Suprapubic skin (tissue), 4 donors: Measurements from ENCODE around the gene MAGI1. TPM values are rescaled to one million over a fixed set of nuclear protein-coding genes. Genes with fewer than 3 reads are reported as not detected.
A peak's percentile ranks its signal among the peaks of the same experiment; 100 is the strongest.

Experiments used
- DNase-seq, 2 donors: peaks; one replicate each; pipeline ENCODE4 v3.0.0-alpha.2; 2019; ENCODE audit warnings: low spot score in 2 of 2
- H3K27ac ChIP-seq: fragments of 200-600 bp; sonication (generic); one replicate; pipeline ENCODE4 v1.5.1; 2019
- H3K27me3 ChIP-seq: fragments of 200-600 bp; sonication (generic); one replicate; pipeline ENCODE4 v1.5.1; 2019
- H3K36me3 ChIP-seq: fragments of 200-600 bp; sonication (generic); one replicate; pipeline ENCODE4 v1.5.1; 2019
- H3K4me1 ChIP-seq: fragments of 200-600 bp; sonication (generic); one replicate; pipeline ENCODE4 v1.5.1; 2019
- H3K4me3 ChIP-seq: fragments of 200-600 bp; sonication (generic); one replicate; pipeline ENCODE4 v1.5.1; 2019; ENCODE audit warnings: mild to moderate bottlenecking
- H3K9me3 ChIP-seq: fragments of 200-600 bp; sonication (generic); one replicate; pipeline ENCODE4 v1.5.1; 2019
- CTCF ChIP-seq, 2 donors: fragments of 200-600 bp in 1 of 2; fragments of 450-650 bp in 1 of 2; sonication (generic) in 1 of 2; IDR thresholded peaks; one replicate each; pipeline ENCODE4 v1.5.1; 2016 to 2019; ENCODE audit warnings: antibody characterized with exemption in 2 of 2, mild to moderate bottlenecking in 1 of 2, moderate library complexity in 1 of 2
- EP300 ChIP-seq: sonication (generic); formaldehyde crosslinking; IDR thresholded peaks from one replicate; pipeline ENCODE4 v1.6.1; 2017; ENCODE audit warnings: antibody characterized with exemption
- POLR2A ChIP-seq, 2 donors: fragments of 450-650 bp; IDR thresholded peaks; one replicate each; pipeline ENCODE4 v1.6.1; 2017; ENCODE audit warnings: antibody characterized with exemption in 2 of 2, mild to moderate bottlenecking in 2 of 2, moderate library complexity in 2 of 2
- POLR2AphosphoS5 ChIP-seq, 3 donors: sonication (generic); formaldehyde crosslinking; IDR thresholded peaks; one replicate each; pipeline ENCODE4 v1.6.1; 2017; ENCODE audit warnings: antibody characterized with exemption in 3 of 3
- WGBS: methylation state at CpG from one replicate; pipeline ENCODE4 v1.1.5; 2018; 5-methylcytosine and 5-hydroxymethylcytosine counted together
- total RNA-seq, 4 donors: library from RNA; depleted of rRNA; stranded (reverse); fragments of >200 nt; gene quantifications; one replicate each; pipeline ENCODE4 v1.1.0, GENCODE V29; 2016

Gene MAGI1
- total RNA-seq, 4 donors from 2014 or later = 37.9 to 71.5 (median 48.6) TPM

GRCh38 chr3:65958216-65958615 is 80.5 kb downstream of the MAGI1 start:
- TF ChIP-seq POLR2A (IDR thresholded peaks at IDR 0.05) (no peak), EP300 (no peak), POLR2AphosphoS5 (IDR thresholded peaks at IDR 0.05) (no peak), CTCF (IDR thresholded peaks at IDR 0.05) (no peak)
- no peak for DNase-seq
- H3K36me3 ChIP-seq = no peaks in the 10 kb centered on the region
- 94% methylated on average over 2 of the region's 2 CpGs for WGBS
- no peak overlapping the region for H3K4me3 ChIP-seq
- H3K27ac ChIP-seq = no peak overlapping the region
- H3K27me3 ChIP-seq = no peaks in the 10 kb centered on the region
- peaks cover 18% of the 10 kb centered on the region for H3K4me1 ChIP-seq
- H3K9me3 ChIP-seq = no peaks in the 10 kb centered on the region

GRCh38 chr3:65955792-65956477 is 82.8 kb downstream of the MAGI1 start:
- Histone ChIP-seq H3K36me3 (no peaks in the 10 kb centered on the region), H3K4me3 (no peak overlapping the region), H3K27me3 (no peaks in the 10 kb centered on the region), H3K27ac (no peak overlapping the region), H3K9me3 (no peaks in the 10 kb centered on the region), H3K4me1 (peaks cover 24% of the 10 kb centered on the region)
- DNase-seq = no peak
- 81% methylated on average over 10 of the region's 10 CpGs for WGBS
- no peak for TF ChIP-seq POLR2A (IDR thresholded peaks at IDR 0.05)
- TF ChIP-seq EP300 = no peak
- TF ChIP-seq POLR2AphosphoS5 (IDR thresholded peaks at IDR 0.05) = no peak
- no peak for TF ChIP-seq CTCF (IDR thresholded peaks at IDR 0.05)

- no peaks in the 10 kb centered on the region for H3K27me3 ChIP-seq
- H3K36me3 ChIP-seq = no peaks in the 10 kb centered on the region
- peak overlapping the region; percentile 86 for H3K27ac ChIP-seq
- 31% methylated on average over 16 of the region's 16 CpGs for WGBS
- no peak for DNase-seq
- no peak for TF ChIP-seq POLR2A (IDR thresholded peaks at IDR 0.05)
- TF ChIP-seq POLR2AphosphoS5 (IDR thresholded peaks at IDR 0.05) = no peak
- TF ChIP-seq CTCF (IDR thresholded peaks at IDR 0.05) = no peak
- TF ChIP-seq EP300 = no peak
- H3K4me3 ChIP-seq = peak overlapping the region; percentile 19
- no peaks in the 10 kb centered on the region for H3K9me3 ChIP-seq
- peaks cover 24% of the 10 kb centered on the region for H3K4me1 ChIP-seq
These were observed 84.6 kb downstream of the MAGI1 start for GRCh38 chr3:65953881-65954733.

- Histone ChIP-seq H3K9me3 (no peaks in the 10 kb centered on the region), H3K4me1 (peaks cover 24% of the 10 kb centered on the region), H3K36me3 (no peaks in the 10 kb centered on the region), H3K27me3 (no peaks in the 10 kb centered on the region), H3K27ac (peak overlapping the region; percentile 86), H3K4me3 (no peak overlapping the region)
- TF ChIP-seq EP300 (no peak), POLR2AphosphoS5 (IDR thresholded peaks at IDR 0.05) (peak in 2 of 3 donors; percentile 36 to 37)
- peak in 1 of 2 donors; percentile 65 for DNase-seq
- WGBS = 44% methylated on average over 5 of the region's 5 CpGs
These were observed 85.4 kb downstream of the MAGI1 start for GRCh38 chr3:65953301-65953812.

- H3K27me3 ChIP-seq = no peaks in the 10 kb centered on the region
- H3K36me3 ChIP-seq = no peaks in the 10 kb centered on the region
- H3K9me3 ChIP-seq = no peaks in the 10 kb centered on the region
- H3K4me3 ChIP-seq = no peak overlapping the region
- no peak for DNase-seq
- no peak for TF ChIP-seq EP300
- no peak for TF ChIP-seq CTCF (IDR thresholded peaks at IDR 0.05)
- TF ChIP-seq POLR2AphosphoS5 (IDR thresholded peaks at IDR 0.05) = no peak
- no peak for TF ChIP-seq POLR2A (IDR thresholded peaks at IDR 0.05)
- WGBS = 67% methylated on average over 1 of the region's 1 CpG
- H3K27ac ChIP-seq = peak overlapping the region; percentile 86
- peaks cover 24% of the 10 kb centered on the region for H3K4me1 ChIP-seq
These were observed 85.9 kb downstream of the MAGI1 start for GRCh38 chr3:65952842-65953241.
